HG02852 (cell line): Measurements from ENCODE around the gene CDH13.

ENCODE experiments used
- ATAC-seq: cut with Tn5 transposase; IDR thresholded peaks from one replicate; pipeline ENCODE4 v1.9.1; 2021; ENCODE audit warnings: mild to moderate bottlenecking, moderate library complexity; ENCODE audit not compliant: unreplicated experiment

The CDH13 gene

GRCh38 chr16:83366228-83366627, 739.5 kb downstream of the CDH13 start:
- ATAC-seq, result no peak

GRCh38 chr16:83374979-83375378, 748.2 kb downstream of the CDH13 start:
- no peak for ATAC-seq

GRCh38 chr16:83389751-83390150, 763.0 kb downstream of the CDH13 start:
- ATAC-seq, result no peak

GRCh38 chr16:83390759-83391158, 764.0 kb downstream of the CDH13 start:
- ATAC-seq, result no peak

GRCh38 chr16:83392743-83393142, 766.0 kb downstream of the CDH13 start:
- ATAC-seq, result no peak

- no peak for ATAC-seq
Measured at GRCh38 chr16:83393196-83393981, 766.6 kb downstream of the CDH13 start.

- ATAC-seq, result no peak
Measured at GRCh38 chr16:83397601-83398291, 771.0 kb downstream of the CDH13 start.

- ATAC-seq, result no peak
Measured at GRCh38 chr16:83400234-83400633, 773.5 kb downstream of the CDH13 start.

- no peak for ATAC-seq
Measured at GRCh38 chr16:83402160-83402814, 775.5 kb downstream of the CDH13 start.

GRCh38 chr16:83402967-83403366, 776.2 kb downstream of the CDH13 start:
- no peak for ATAC-seq

GRCh38 chr16:83403761-83404160, 777.0 kb downstream of the CDH13 start:
- no peak for ATAC-seq

GRCh38 chr16:83404261-83404660, 777.5 kb downstream of the CDH13 start:
- no peak for ATAC-seq

- ATAC-seq, result no peak
Measured at GRCh38 chr16:83407928-83408327, 781.2 kb downstream of the CDH13 start.

- ATAC-seq, result no peak
Measured at GRCh38 chr16:83409347-83409746, 782.6 kb downstream of the CDH13 start.

GRCh38 chr16:83418565-83418964, 791.8 kb downstream of the CDH13 start:
- no peak for ATAC-seq

GRCh38 chr16:83420206-83420760, 793.5 kb downstream of the CDH13 start:
- no peak for ATAC-seq

GRCh38 chr16:83433201-83433600, 806.4 kb downstream of the CDH13 start:
- ATAC-seq, result no peak

- no peak for ATAC-seq
Measured at GRCh38 chr16:83437036-83437435, 810.3 kb downstream of the CDH13 start.

- ATAC-seq, result no peak
Measured at GRCh38 chr16:83438326-83438725, 811.6 kb downstream of the CDH13 start.

- no peak for ATAC-seq
Measured at GRCh38 chr16:83439412-83439811, 812.6 kb downstream of the CDH13 start.

- no peak for ATAC-seq
Measured at GRCh38 chr16:83441517-83441916, 814.7 kb downstream of the CDH13 start.

- no peak for ATAC-seq
Measured at GRCh38 chr16:83443972-83444371, 817.2 kb downstream of the CDH13 start.
